HEK293 (cell line): ENCODE measurements around the gene C3orf52.
A peak's percentile ranks its signal among the peaks of the same experiment; 100 is the strongest.

Experiments
- KLF8 ChIP-seq: fragments of 450-650 bp; formaldehyde crosslinking; IDR thresholded peaks from 2 replicates; pipeline ENCODE4 v1.5.1; 2016; ENCODE audit warnings: missing biosample characterization, missing genetic modification characterization
- PRDM1 ChIP-seq: fragments of 450-650 bp; formaldehyde crosslinking; IDR thresholded peaks from 2 replicates; pipeline ENCODE4; 2016; ENCODE audit warnings: missing biosample characterization, missing genetic modification characterization
- PRDM6 ChIP-seq: fragments of 450-650 bp; formaldehyde crosslinking; IDR thresholded peaks from 2 replicates; pipeline ENCODE4 v1.5.1; 2017; ENCODE audit warnings: missing biosample characterization, missing genetic modification characterization
- ZBTB10 ChIP-seq: fragments of 450-650 bp; formaldehyde crosslinking; IDR thresholded peaks from 2 replicates; pipeline ENCODE4 v1.5.1; 2016; ENCODE audit warnings: missing biosample characterization, missing genetic modification characterization
- ZBTB11 ChIP-seq: fragments of 450-650 bp; formaldehyde crosslinking; conservative IDR thresholded peaks from 2 replicates; pipeline ENCODE4 v1.5.1; 2016; ENCODE audit warnings: low read depth, missing biosample characterization, missing genetic modification characterization
- ZNF184 ChIP-seq: fragments of 450-650 bp; IDR thresholded peaks from 2 replicates; pipeline ENCODE4 v1.5.1; 2018; ENCODE audit warnings: missing biosample characterization, mild to moderate bottlenecking, missing genetic modification characterization
- ZNF335 ChIP-seq: fragments of 450-650 bp; formaldehyde crosslinking; conservative IDR thresholded peaks from 2 replicates; pipeline ENCODE4 v1.5.1; 2016; ENCODE audit warnings: missing biosample characterization, missing genetic modification characterization
- ZNF362 ChIP-seq: fragments of 450-650 bp; formaldehyde crosslinking; IDR thresholded peaks from 2 replicates; pipeline ENCODE4 v1.5.1; 2016; ENCODE audit warnings: missing biosample characterization, missing genetic modification characterization
- ZNF37A ChIP-seq: fragments of 450-650 bp; IDR thresholded peaks from 2 replicates; pipeline ENCODE4 v1.5.1; 2018; ENCODE audit warnings: missing biosample characterization, missing genetic modification characterization
- ZNF391 ChIP-seq: fragments of 450-650 bp; formaldehyde crosslinking; IDR thresholded peaks from 2 replicates; pipeline ENCODE4 v1.5.1; 2016; ENCODE audit warnings: low read depth, missing biosample characterization, missing genetic modification characterization, borderline replicate concordance
- ZNF48 ChIP-seq: fragments of 450-650 bp; formaldehyde crosslinking; IDR thresholded peaks from 2 replicates; pipeline ENCODE4 v1.5.1; 2016; ENCODE audit warnings: missing biosample characterization, missing genetic modification characterization
- ZNF488 ChIP-seq: fragments of 450-650 bp; formaldehyde crosslinking; IDR thresholded peaks from 2 replicates; pipeline ENCODE4 v1.5.1; 2016; ENCODE audit warnings: missing biosample characterization, missing genetic modification characterization
- ZNF518A ChIP-seq: fragments of 450-650 bp; formaldehyde crosslinking; conservative IDR thresholded peaks from 2 replicates; pipeline ENCODE4 v1.5.1; 2016; ENCODE audit warnings: low read depth, missing biosample characterization, missing genetic modification characterization
- ZNF555 ChIP-seq: fragments of 450-650 bp; formaldehyde crosslinking; conservative IDR thresholded peaks from 2 replicates; pipeline ENCODE4 v1.5.1; 2017; ENCODE audit warnings: missing biosample characterization, mild to moderate bottlenecking, missing genetic modification characterization, inconsistent platforms
- ZNF645 ChIP-seq: fragments of 450-650 bp; formaldehyde crosslinking; IDR thresholded peaks from 2 replicates; pipeline ENCODE4; 2016; ENCODE audit warnings: missing biosample characterization, missing genetic modification characterization
- ZNF768 ChIP-seq: fragments of 450-650 bp; formaldehyde crosslinking; IDR thresholded peaks from 2 replicates; pipeline ENCODE4 v1.5.1; 2018; ENCODE audit warnings: missing biosample characterization, mild to moderate bottlenecking, missing genetic modification characterization
- ZSCAN5A ChIP-seq: fragments of 450-650 bp; formaldehyde crosslinking; IDR thresholded peaks from 2 replicates; pipeline ENCODE4 v1.5.1; 2016; ENCODE audit warnings: missing biosample characterization, missing genetic modification characterization

Gene C3orf52

GRCh38 chr3:112086076-112086854 lies at the start of gene C3orf52 (continued):
- TF ChIP-seq ZNF518A (tag by site-specific recombination), result no peak
- no peak for TF ChIP-seq ZSCAN5A (tag by site-specific recombination)
- no peak for TF ChIP-seq ZNF184
- TF ChIP-seq ZBTB10 (tag by site-specific recombination), result no peak
- TF ChIP-seq ZNF555 (tag by site-specific recombination), result no peak
- TF ChIP-seq ZNF362 (tag by site-specific recombination), result 0 out of 2 replicates have a peak, but pooled peaks have one; percentile 20
- TF ChIP-seq PRDM6 (tag by site-specific recombination), result no peak
- no peak for TF ChIP-seq ZNF645 (tag by site-specific recombination)
- TF ChIP-seq ZNF335 (tag by site-specific recombination), result peak; percentile 98
- TF ChIP-seq ZNF768 (tag by site-specific recombination), result no peak
- TF ChIP-seq ZNF391 (tag by site-specific recombination), result no peak
- no peak for TF ChIP-seq ZNF488 (tag by site-specific recombination)
- no peak for TF ChIP-seq ZNF37A (tag by site-specific recombination)
- TF ChIP-seq PRDM1 (tag by site-specific recombination), result peak; percentile 66
- TF ChIP-seq ZNF48 (tag by site-specific recombination), result no peak
- peak; percentile 84 for TF ChIP-seq KLF8 (tag by site-specific recombination)
- no peak for TF ChIP-seq ZBTB11 (tag by site-specific recombination)
